A549 (cell line): ENCODE measurements around the gene CXCL12.

Experiments used
- CHD2 ChIP-seq: fragments of 150-350 bp; IDR thresholded peaks from 2 replicates; pipeline ENCODE4 v1.6.1; 2014; ENCODE audit warnings: low read length; ENCODE audit not compliant: partially characterized antibody
- CHD4 ChIP-seq: fragments of 200-600 bp; sonication (generic); IDR thresholded peaks from 2 replicates; pipeline ENCODE4 v1.6.1; 2016; ENCODE audit warnings: antibody characterized with exemption, mild to moderate bottlenecking, borderline replicate concordance
- EP300 ChIP-seq, 2 experiments: fragments of >200 bp; sonication (Bioruptor Twin); formaldehyde crosslinking; IDR thresholded peaks; 2 replicates in 1 of 2; 3 replicates in 1 of 2; pipeline ENCODE4 v1.6.1; 2016 to 2017
- ESRRA ChIP-seq: fragments of 150-350 bp; IDR thresholded peaks from 2 replicates; pipeline ENCODE4 v1.6.1; 2014; ENCODE audit warnings: mild to moderate bottlenecking, low read length, borderline replicate concordance
- FOSL2 ChIP-seq, 2 experiments: fragments of 450-650 bp in 1 of 2; fragments of >200 bp in 1 of 2; sonication (Bioruptor Twin) in 1 of 2; formaldehyde crosslinking; IDR thresholded peaks; 2 replicates each; pipeline versions ENCODE4 v1.5.0 to v1.6.1; 2016 to 2020; ENCODE audit warnings: mild to moderate bottlenecking in 1 of 2, moderate library complexity in 1 of 2
- JUN ChIP-seq, 2 experiments: fragments of >200 bp; sonication (Bioruptor Twin); formaldehyde crosslinking; IDR thresholded peaks; 2 replicates in 1 of 2; 3 replicates in 1 of 2; pipeline ENCODE4 v1.6.1; 2016 to 2017
- KDM1A ChIP-seq: fragments of 200-600 bp; sonication (generic); IDR thresholded peaks from 2 replicates; pipeline ENCODE4 v1.6.1; 2016; ENCODE audit warnings: low read depth, mild to moderate bottlenecking
- KDM5A ChIP-seq: fragments of 200-600 bp; sonication (generic); IDR thresholded peaks from 2 replicates; pipeline ENCODE4 v1.6.1; 2016; ENCODE audit warnings: antibody characterized with exemption, mild to moderate bottlenecking
- MAZ ChIP-seq: fragments of 150-350 bp; IDR thresholded peaks from 2 replicates; pipeline ENCODE4 v1.6.1; 2014; ENCODE audit warnings: antibody characterized with exemption, low read depth, low read length, borderline replicate concordance
- MYC ChIP-seq: IDR thresholded peaks from 2 replicates; pipeline ENCODE4 v1.6.1; 2012; ENCODE audit warnings: mild to moderate bottlenecking, inconsistent platforms, low read length, improper control_type of control experiment, borderline replicate concordance
- POLR2A ChIP-seq: IDR thresholded peaks from 2 replicates; pipeline ENCODE4 v1.6.1; 2012; ENCODE audit warnings: mild to moderate bottlenecking, low read length
- REST ChIP-seq: fragments of 200-600 bp; sonication (generic); IDR thresholded peaks from 2 replicates; pipeline ENCODE4 v1.6.1; 2016; ENCODE audit warnings: antibody characterized with exemption, mild to moderate bottlenecking, moderate library complexity
- ZFP36 ChIP-seq: fragments of 450-650 bp; IDR thresholded peaks from 2 replicates; pipeline ENCODE4 v1.6.1; 2014; ENCODE audit warnings: borderline replicate concordance; ENCODE audit not compliant: partially characterized antibody
- TF ChIP-seq, protein P1 (sequence below): fragments of >200 bp; sonication (Bioruptor Twin); formaldehyde crosslinking; IDR thresholded peaks from 3 replicates; pipeline ENCODE4 v1.5.1; 2016

DNA sequence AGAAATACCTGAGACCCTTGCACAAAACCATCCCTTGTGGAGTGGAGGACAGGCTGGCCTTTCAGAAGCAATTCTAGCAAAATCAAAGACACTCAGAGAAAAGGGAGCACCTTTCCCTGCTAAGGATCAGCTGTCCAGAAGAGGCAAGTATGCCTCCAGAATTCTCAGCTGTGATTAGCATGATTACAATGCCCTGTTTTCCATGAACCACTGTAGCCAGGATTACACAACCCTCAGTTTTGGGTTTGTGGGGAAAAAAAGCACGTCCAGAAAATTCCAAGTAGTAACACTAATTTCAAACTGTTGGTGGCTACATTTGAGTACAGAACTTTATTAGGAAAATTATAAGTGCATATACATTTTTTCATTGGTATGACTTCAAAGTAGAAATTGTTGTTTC lies 15.0 kb downstream of the CXCL12 start:
- TF ChIP-seq POLR2A (no peak), MAZ (no peak), REST (no peak), KDM1A (no peak), FOSL2 (IDR thresholded peaks at IDR 0.05) (no peak), FOSL2 (CRISPR knock-in tag; IDR thresholded peaks at IDR 0.05) (no peak), MYC (no peak), JUN (IDR thresholded peaks at IDR 0.05) (no peak), ESRRA (no peak), ZFP36 (no peak), EP300 (IDR thresholded peaks at IDR 0.05) (no peak), CHD2 (no peak), KDM5A (no peak), CHD4 (no peak)
- TF ChIP-seq, protein P1, sequence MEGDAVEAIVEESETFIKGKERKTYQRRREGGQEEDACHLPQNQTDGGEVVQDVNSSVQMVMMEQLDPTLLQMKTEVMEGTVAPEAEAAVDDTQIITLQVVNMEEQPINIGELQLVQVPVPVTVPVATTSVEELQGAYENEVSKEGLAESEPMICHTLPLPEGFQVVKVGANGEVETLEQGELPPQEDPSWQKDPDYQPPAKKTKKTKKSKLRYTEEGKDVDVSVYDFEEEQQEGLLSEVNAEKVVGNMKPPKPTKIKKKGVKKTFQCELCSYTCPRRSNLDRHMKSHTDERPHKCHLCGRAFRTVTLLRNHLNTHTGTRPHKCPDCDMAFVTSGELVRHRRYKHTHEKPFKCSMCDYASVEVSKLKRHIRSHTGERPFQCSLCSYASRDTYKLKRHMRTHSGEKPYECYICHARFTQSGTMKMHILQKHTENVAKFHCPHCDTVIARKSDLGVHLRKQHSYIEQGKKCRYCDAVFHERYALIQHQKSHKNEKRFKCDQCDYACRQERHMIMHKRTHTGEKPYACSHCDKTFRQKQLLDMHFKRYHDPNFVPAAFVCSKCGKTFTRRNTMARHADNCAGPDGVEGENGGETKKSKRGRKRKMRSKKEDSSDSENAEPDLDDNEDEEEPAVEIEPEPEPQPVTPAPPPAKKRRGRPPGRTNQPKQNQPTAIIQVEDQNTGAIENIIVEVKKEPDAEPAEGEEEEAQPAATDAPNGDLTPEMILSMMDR = no peak
